ENCODE results near the gene CLEC4D. TPM values are rescaled to one million over a fixed set of nuclear protein-coding genes. Genes with fewer than 3 reads are reported as not detected.

CLEC4D gene
- total RNA-seq, 1 experiment from 2014 or later, result not detected

- CTCF ChIA-PET, result interaction anchor here (1.3 kb wide), 1 partner anchor 26 kb away, joined by 5 read pairs; no protein-coding TSS in a partner anchor
- Histone ChIP-seq H3K4me3 (replicated peaks in 1 of 2; ENCODE audit: low read depth in 1 of 2, low read length in 2 of 2) (no peak overlapping the region), H3K9ac (ENCODE audit: low read length) (no peak overlapping the region), H3K79me2 (ENCODE audit: insufficient read depth, low read length) (no peaks in the 10 kb centered on the region), H2AFZ (ENCODE audit: low read depth, low read length, poor library complexity, severe bottlenecking) (no peak overlapping the region), H4K20me1 (ENCODE audit: insufficient read depth) (no peaks in the 10 kb centered on the region), H3K4me2 (ENCODE audit: low read length) (no peak overlapping the region), H3K27ac (ENCODE audit: low read depth, low read length) (no peak overlapping the region), H3K9me3 (ENCODE audit: control insufficient read depth in 1 of 2, insufficient read depth in 1 of 2, low read depth in 1 of 2, low read length in 2 of 2) (no peaks in the 10 kb centered on the region), H3K36me3 (ENCODE audit: control insufficient read depth in 1 of 2, insufficient read depth in 2 of 2, low read length in 2 of 2) (no peaks in the 10 kb centered on the region), H3K27me3 (ENCODE audit: insufficient read depth, low read length) (peaks cover 70% of the 10 kb centered on the region), H3K4me1 (ENCODE audit: control insufficient read depth in 1 of 2, insufficient read depth in 2 of 2, low read length in 2 of 2) (no peaks in the 10 kb centered on the region), H3K9me2 (ENCODE audit: insufficient read depth) (no peaks in the 10 kb centered on the region)
- TF ChIP-seq EZH2phosphoT487 (IDR thresholded peaks at IDR 0.05; ENCODE audit: borderline replicate concordance) (no peak), POLR2AphosphoS5 (IDR thresholded peaks at IDR 0.05; ENCODE audit: low read depth, low read length) (no peak), ELF1 (IDR thresholded peaks at IDR 0.05; ENCODE audit: borderline replicate concordance, low read depth) (no peak)
- POLR2A ChIA-PET, result no interaction called here
- intact Hi-C loops (cut with micrococcal nuclease), result no loop called here
- ATAC-seq (no peak), DNase-seq (ENCODE audit: low read depth, low spot score) (no peak)
- BruUV-seq (replicated peaks), result no TSS peak
- RAD21 ChIA-PET (ENCODE audit: low non-redundant PET in 1 of 2, low total read pairs in 2 of 2, uncharacterized antibody in 2 of 2, unreplicated experiment in 2 of 2), result no interaction called here
Measured at GRCh38 chr12:8517971-8518370, 4.7 kb downstream of the CLEC4D start.

DNA sequence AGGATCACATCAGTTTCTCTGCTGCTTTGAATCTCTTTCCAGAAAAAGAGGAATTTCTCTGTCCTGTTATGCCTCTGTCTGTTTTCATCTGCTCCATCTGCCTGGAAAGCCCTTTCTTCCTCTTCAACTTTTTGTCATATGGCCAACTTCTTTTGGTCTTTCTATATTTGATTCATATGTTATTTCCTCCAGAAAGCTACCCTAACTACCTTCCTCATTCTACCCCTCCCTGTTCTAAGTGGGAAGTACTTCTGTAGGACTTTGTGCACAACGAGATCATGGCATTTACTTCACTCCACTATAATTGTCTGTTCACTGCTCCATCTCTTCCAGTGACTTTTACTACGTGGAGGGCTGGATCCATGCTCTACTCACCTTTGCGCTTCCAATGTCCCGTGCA is 5.9 kb downstream of the CLEC4D start:
- Histone ChIP-seq H3K4me2 (ENCODE audit: low read length) (no peak overlapping the region), H2AFZ (ENCODE audit: low read depth, low read length, poor library complexity, severe bottlenecking) (no peak overlapping the region), H3K4me3 (replicated peaks in 1 of 2; ENCODE audit: low read depth in 1 of 2, low read length in 2 of 2) (no peak overlapping the region), H3K79me2 (ENCODE audit: insufficient read depth, low read length) (no peaks in the 10 kb centered on the region), H3K4me1 (ENCODE audit: control insufficient read depth in 1 of 2, insufficient read depth in 2 of 2, low read length in 2 of 2) (no peaks in the 10 kb centered on the region), H3K9ac (ENCODE audit: low read length) (no peak overlapping the region), H4K20me1 (ENCODE audit: insufficient read depth) (no peaks in the 10 kb centered on the region), H3K27ac (ENCODE audit: low read depth, low read length) (no peak overlapping the region), H3K9me2 (ENCODE audit: insufficient read depth) (no peaks in the 10 kb centered on the region), H3K36me3 (ENCODE audit: control insufficient read depth in 1 of 2, insufficient read depth in 2 of 2, low read length in 2 of 2) (no peaks in the 10 kb centered on the region), H3K27me3 (ENCODE audit: insufficient read depth, low read length) (peaks cover 61% of the 10 kb centered on the region), H3K9me3 (ENCODE audit: control insufficient read depth in 1 of 2, insufficient read depth in 1 of 2, low read depth in 1 of 2, low read length in 2 of 2) (no peaks in the 10 kb centered on the region)
- ChIA-PET CTCF (no interaction called here), RAD21 (ENCODE audit: low non-redundant PET in 1 of 2, low total read pairs in 2 of 2, uncharacterized antibody in 2 of 2, unreplicated experiment in 2 of 2) (no interaction called here), POLR2A (no interaction called here)
- intact Hi-C loops (cut with micrococcal nuclease), result no loop called here
- BruUV-seq (replicated peaks), result no TSS peak
- no peak for TF ChIP-seq ZNF274 (IDR thresholded peaks at IDR 0.05; ENCODE audit: low read depth, low read length)
- no peak for TF ChIP-seq SIN3A (IDR thresholded peaks at IDR 0.05; ENCODE audit: low read depth)
- no peak for TF ChIP-seq ELF1 (IDR thresholded peaks at IDR 0.05; ENCODE audit: borderline replicate concordance, low read depth)
- TF ChIP-seq POLR2AphosphoS5 (IDR thresholded peaks at IDR 0.05; ENCODE audit: low read depth, low read length), result no peak
- no peak for TF ChIP-seq RAD21 (IDR thresholded peaks at IDR 0.05; ENCODE audit: low read depth)
- TF ChIP-seq, protein P1, sequence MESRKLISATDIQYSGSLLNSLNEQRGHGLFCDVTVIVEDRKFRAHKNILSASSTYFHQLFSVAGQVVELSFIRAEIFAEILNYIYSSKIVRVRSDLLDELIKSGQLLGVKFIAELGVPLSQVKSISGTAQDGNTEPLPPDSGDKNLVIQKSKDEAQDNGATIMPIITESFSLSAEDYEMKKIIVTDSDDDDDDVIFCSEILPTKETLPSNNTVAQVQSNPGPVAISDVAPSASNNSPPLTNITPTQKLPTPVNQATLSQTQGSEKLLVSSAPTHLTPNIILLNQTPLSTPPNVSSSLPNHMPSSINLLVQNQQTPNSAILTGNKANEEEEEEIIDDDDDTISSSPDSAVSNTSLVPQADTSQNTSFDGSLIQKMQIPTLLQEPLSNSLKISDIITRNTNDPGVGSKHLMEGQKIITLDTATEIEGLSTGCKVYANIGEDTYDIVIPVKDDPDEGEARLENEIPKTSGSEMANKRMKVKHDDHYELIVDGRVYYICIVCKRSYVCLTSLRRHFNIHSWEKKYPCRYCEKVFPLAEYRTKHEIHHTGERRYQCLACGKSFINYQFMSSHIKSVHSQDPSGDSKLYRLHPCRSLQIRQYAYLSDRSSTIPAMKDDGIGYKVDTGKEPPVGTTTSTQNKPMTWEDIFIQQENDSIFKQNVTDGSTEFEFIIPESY (IDR thresholded peaks at IDR 0.05; ENCODE audit: extremely low read depth, insufficient replicate concordance, low read length), result no peak
- no peak for TF ChIP-seq ZFX (IDR thresholded peaks at IDR 0.05)
- TF ChIP-seq SP1 (IDR thresholded peaks at IDR 0.05; ENCODE audit: low read depth), result no peak
- no peak for TF ChIP-seq EGR1 (IDR thresholded peaks at IDR 0.05; ENCODE audit: low read depth)
- TF ChIP-seq, protein P2, sequence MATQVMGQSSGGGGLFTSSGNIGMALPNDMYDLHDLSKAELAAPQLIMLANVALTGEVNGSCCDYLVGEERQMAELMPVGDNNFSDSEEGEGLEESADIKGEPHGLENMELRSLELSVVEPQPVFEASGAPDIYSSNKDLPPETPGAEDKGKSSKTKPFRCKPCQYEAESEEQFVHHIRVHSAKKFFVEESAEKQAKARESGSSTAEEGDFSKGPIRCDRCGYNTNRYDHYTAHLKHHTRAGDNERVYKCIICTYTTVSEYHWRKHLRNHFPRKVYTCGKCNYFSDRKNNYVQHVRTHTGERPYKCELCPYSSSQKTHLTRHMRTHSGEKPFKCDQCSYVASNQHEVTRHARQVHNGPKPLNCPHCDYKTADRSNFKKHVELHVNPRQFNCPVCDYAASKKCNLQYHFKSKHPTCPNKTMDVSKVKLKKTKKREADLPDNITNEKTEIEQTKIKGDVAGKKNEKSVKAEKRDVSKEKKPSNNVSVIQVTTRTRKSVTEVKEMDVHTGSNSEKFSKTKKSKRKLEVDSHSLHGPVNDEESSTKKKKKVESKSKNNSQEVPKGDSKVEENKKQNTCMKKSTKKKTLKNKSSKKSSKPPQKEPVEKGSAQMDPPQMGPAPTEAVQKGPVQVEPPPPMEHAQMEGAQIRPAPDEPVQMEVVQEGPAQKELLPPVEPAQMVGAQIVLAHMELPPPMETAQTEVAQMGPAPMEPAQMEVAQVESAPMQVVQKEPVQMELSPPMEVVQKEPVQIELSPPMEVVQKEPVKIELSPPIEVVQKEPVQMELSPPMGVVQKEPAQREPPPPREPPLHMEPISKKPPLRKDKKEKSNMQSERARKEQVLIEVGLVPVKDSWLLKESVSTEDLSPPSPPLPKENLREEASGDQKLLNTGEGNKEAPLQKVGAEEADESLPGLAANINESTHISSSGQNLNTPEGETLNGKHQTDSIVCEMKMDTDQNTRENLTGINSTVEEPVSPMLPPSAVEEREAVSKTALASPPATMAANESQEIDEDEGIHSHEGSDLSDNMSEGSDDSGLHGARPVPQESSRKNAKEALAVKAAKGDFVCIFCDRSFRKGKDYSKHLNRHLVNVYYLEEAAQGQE (IDR thresholded peaks at IDR 0.05; ENCODE audit: low read depth), result no peak
- no peak for TF ChIP-seq JUND (IDR thresholded peaks at IDR 0.05)
- TF ChIP-seq FOSL1 (IDR thresholded peaks at IDR 0.05; ENCODE audit: low read depth), result no peak
- no peak for DNase-seq (ENCODE audit: low read depth, low spot score)
- no peak for ATAC-seq

Measured in HCT116 (cell line).